GM10248 (cell line): Measurements from ENCODE around the gene CPN2.

Experiments
- CTCF ChIA-PET: fragments of 300-600 bp; sonication (Branson Sonifier 250); formaldehyde crosslinking; extraction: SDS; loops from one replicate; lab custom pipeline; 2021; ENCODE audit warnings: antibody characterized with exemption; lab: Yijun Ruan, JAX
- POLR2A ChIA-PET: fragments of 350-650 bp; sonication (Branson Sonifier 250); formaldehyde crosslinking; extraction: SDS; loops from one replicate; lab custom pipeline; 2020; ENCODE audit warnings: antibody characterized with exemption; lab: Yijun Ruan, JAX
- DNase-seq: peaks from one replicate; pipeline ENCODE4 v3.0.0; 2012; ENCODE audit errors: extremely low spot score
- CTCF ChIP-seq: IDR thresholded peaks from 2 replicates; pipeline ENCODE4 v1.5.1; 2012; ENCODE audit warnings: mild to moderate bottlenecking, low read depth; ENCODE audit errors: extremely low read depth, missing control alignments, control extremely low read depth

CPN2 gene

GRCh38 chr3:194373028-194373427, 21.9 kb upstream of the CPN2 start:
- no peak for TF ChIP-seq CTCF
- POLR2A ChIA-PET: no interaction called here
- no peak for DNase-seq
- CTCF ChIA-PET: no interaction called here

GRCh38 chr3:194370753-194371152, 19.6 kb upstream of the CPN2 start:
- no peak for DNase-seq
- TF ChIP-seq CTCF: no peak
- ChIA-PET POLR2A (no interaction called here), CTCF (no interaction called here)

DNA sequence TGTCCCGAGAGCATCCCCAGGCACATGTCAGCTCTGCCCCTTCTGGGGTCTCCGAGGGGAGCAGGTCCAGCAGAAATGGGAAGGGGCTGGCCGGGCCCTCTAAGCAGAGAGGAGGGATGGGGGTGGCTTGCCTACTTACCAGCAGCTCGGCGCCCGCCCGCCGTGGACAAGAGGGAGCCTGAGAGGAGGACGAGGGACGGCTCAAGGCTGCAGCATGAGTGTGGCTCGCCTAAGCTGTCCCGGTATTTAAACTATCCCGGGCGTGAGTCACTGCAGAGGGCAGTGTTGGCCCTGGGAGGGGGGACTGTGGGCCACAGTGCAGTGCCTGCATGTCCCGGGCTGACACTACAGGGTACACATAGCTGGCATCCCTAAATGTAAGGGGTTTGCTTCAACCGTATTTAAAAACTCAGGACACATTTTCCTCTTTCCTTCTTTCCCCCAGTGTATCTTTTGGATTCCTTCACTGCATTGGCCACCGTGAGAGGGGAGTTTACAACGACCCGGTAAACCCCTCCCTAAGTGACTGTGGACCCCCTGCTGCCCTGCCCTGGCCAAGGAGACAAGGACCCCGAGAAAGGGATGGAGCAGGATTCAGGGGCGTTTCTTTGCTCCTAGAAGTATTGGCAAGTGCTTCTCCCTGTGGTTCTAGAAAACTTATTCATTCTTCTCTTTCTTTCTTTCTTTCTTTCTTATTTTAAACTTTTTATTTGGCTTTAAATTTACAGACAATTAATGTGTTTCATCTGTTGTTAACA, 18.6 kb upstream of the CPN2 start, which contains the start of gene LRRC15:
TSS of gene LRRC15 (minus strand) at position 222 of the 758 bp plus-strand sequence. CDS start 8,700 bp downstream, outside the sequence.
- ChIA-PET CTCF (interaction anchor here (1.3 kb wide), 1 partner anchor 26 kb away, joined by 6 read pairs; no protein-coding TSS in a partner anchor), POLR2A (no interaction called here)
- no peak for TF ChIP-seq CTCF
- DNase-seq: no peak

- ChIA-PET CTCF (interaction anchor here (1.3 kb wide), 1 partner anchor 25 kb away, joined by 6 read pairs; no protein-coding TSS in a partner anchor), POLR2A (no interaction called here)
- DNase-seq: no peak
- no peak for TF ChIP-seq CTCF
Observed at GRCh38 chr3:194368918-194369317, 17.8 kb upstream of the CPN2 start.

DNA sequence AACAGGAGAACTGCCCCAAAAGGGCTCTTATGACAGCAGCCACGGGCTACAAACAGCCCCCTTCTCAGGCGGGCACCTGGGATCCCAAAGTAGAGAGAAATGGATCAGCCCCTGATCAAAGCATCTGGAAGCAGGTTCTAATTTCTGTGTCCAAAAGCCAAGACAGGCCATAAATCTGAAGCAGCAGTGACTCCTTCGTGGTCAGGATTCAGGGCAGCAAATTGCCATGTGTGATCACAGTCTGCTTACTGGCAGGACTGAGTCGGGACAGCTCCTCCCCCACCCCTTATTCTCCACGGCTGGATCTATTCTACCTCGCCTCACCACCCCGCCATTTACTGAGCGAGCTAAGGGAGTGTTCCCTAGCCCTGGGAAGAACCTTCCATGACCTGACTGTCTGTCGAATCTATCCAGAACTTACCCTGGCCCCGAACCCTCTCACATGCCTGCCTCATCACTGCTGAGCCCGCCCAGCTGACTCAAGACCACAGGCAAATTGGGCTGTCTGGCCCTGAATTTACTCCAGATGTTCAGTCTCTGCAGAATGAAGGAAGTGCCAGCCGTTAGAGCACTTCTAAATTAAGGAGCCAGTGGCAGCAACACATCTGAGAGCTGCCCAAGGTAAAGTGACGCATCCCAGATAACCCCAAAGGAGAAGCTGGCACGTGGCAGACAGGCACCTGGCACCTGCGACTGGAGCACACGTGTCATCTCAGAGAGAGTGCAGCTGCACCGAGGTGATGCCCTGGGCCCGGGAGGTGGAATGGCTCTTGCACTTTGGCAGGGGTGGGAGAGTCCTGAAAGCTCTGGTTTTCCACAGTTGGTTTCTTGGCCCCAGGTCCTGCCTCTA, 17.1 kb upstream of the CPN2 start:
- POLR2A ChIA-PET: no interaction called here

More for the DNA sequence above, 17.1 kb upstream of the CPN2 start:
- CTCF ChIA-PET: interaction anchor here (1.3 kb wide), 1 partner anchor 25 kb away, joined by 6 read pairs; no protein-coding TSS in a partner anchor
- no peak for DNase-seq
- TF ChIP-seq CTCF: no peak
